ENCODE data around the gene TRMO.

Gene TRMO

DNA sequence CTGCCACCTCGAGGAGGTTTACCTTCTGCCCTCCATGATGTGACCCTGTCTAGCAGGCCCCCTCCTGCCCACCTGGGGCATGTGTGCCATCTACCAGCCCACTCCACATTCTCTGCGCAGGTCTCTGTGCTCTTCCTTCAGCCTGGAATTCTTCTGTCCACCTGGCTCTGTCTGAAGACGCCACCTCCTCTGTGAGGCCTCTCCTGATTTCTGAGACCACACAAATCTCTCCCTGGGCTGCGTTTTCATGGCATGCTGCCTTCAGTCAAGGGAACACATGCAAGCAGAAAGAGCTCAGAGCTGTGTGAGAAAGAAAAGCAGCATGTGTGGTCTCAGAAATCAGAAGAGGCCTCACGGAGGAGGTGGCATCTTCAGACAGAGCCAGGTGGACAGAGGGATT is 47.2 kb downstream of the TRMO start:
- Histone ChIP-seq H3K27me3 (no peaks in the 10 kb centered on the region), H3K27ac (0 out of 22 replicates have a peak overlapping the region, but pooled peaks of 1 of the 11 experiments have one; percentile 18), H3K4me1 (peaks cover 0 to 48% (median 16%) of the 10 kb centered on the region in 10 experiments; a peak in 11 of 20 replicates), H3K9me3 (replicated peaks in 1 of 11) (peaks cover 0 to 10% (median 0%) of the 10 kb centered on the region in 11 experiments; a peak in 1 of 22 replicates), H3K36me3 (no peaks in the 10 kb centered on the region), H3K4me2 (0 out of 22 replicates have a peak overlapping the region, but pooled peaks of 2 of the 11 experiments have one; percentile 9 to 59), H3K4me3 (no peak overlapping the region), H3K9ac (no peak overlapping the region), H4K20me1 (no peaks in the 10 kb centered on the region)
- no peak for TF ChIP-seq Cebpa-rat (IDR thresholded peaks at IDR 0.05)

DNA sequence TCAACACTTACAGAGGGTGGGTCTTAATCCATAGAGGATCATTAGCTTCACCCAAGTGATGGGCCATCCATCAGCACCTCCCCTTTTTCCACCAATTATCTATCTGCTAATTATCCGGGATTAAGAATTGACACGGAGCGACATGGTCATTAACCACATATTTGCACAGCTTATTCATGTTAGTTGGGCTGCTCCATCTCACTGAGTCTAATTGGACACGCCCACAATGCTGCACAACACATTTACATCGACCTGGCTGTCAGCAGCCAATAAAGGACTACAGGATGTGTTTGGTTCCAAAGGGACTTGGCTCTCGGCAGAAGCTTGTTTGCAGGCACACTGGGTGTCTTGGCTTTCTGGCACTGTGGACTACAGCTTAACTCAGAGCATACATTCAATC is 47.7 kb downstream of the TRMO start:
- H3K9ac ChIP-seq, result no peak overlapping the region
- H3K4me2 ChIP-seq, result peak overlapping the region in 2 of 11 experiments; percentile 20 to 59; a peak in 1 of 22 replicates
- H3K4me3 ChIP-seq, result no peak overlapping the region
- peaks cover 0 to 48% (median 16%) of the 10 kb centered on the region in 10 experiments; a peak in 11 of 20 replicates for H3K4me1 ChIP-seq
- no peak for TF ChIP-seq Cebpa-rat (IDR thresholded peaks at IDR 0.05)
- no peaks in the 10 kb centered on the region for H4K20me1 ChIP-seq
- no peak overlapping the region for H3K27ac ChIP-seq
- peaks cover 0 to 10% (median 0%) of the 10 kb centered on the region in 11 experiments; a peak in 1 of 22 replicates for H3K9me3 ChIP-seq (replicated peaks in 1 of 11)
- no peaks in the 10 kb centered on the region for H3K36me3 ChIP-seq
- H3K27me3 ChIP-seq, result no peaks in the 10 kb centered on the region

DNA sequence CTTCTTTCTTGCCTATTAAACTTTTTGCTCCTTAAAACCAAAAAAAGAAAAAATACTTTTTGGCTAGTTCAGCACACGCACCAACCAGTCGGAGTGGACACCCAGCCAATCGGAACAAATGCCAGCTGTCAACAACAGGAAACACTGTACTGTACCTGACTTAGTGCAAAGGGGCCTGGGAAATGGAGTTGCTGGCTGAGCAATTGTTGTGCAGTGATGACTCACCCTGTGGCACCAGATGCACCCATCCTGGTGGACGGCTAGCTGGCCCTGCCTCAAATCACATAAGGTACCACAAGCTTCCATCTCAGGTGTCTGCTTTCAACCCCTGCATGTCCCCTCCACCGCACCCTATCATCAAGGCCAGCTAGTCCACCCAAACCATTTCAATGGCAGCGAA is 48.4 kb downstream of the TRMO start:
- no peaks in the 10 kb centered on the region for H3K27me3 ChIP-seq
- TF ChIP-seq Cebpa-rat (IDR thresholded peaks at IDR 0.05), result no peak
- peaks cover 0 to 10% (median 0%) of the 10 kb centered on the region in 11 experiments; a peak in 1 of 22 replicates for H3K9me3 ChIP-seq (replicated peaks in 1 of 11)
- peaks cover 0 to 48% (median 16%) of the 10 kb centered on the region in 10 experiments; a peak in 11 of 20 replicates for H3K4me1 ChIP-seq
- no peak overlapping the region for H3K9ac ChIP-seq
- no peaks in the 10 kb centered on the region for H3K36me3 ChIP-seq
- peak overlapping the region in 4 of 11 experiments; percentile 8 to 20 (median 10); a peak in 3 of 22 replicates for H3K4me2 ChIP-seq
- H3K27ac ChIP-seq, result no peak overlapping the region
- H4K20me1 ChIP-seq, result no peaks in the 10 kb centered on the region
- no peak overlapping the region for H3K4me3 ChIP-seq

DNA sequence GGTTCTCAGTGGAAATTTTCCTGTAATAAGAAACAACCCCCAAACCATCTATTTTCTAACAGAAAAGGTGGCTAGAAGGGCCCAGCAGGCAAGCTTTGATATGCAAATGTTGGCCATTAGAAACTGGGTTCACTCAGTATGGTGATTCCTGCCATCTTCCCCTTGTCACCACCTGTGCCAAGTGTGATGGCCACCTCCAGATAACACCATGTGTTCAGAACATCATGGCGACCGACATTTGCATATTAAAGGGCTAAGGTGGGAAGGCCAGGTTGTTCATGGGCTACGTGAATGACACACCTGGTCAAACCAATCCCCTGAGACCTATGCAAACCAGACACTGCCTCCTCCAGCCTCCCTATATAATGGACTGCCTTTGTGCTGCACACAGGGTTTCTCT is 48.9 kb downstream of the TRMO start:
- peaks cover 0 to 10% (median 0%) of the 10 kb centered on the region in 11 experiments; a peak in 1 of 22 replicates for H3K9me3 ChIP-seq (replicated peaks in 1 of 11)
- no peaks in the 10 kb centered on the region for H3K36me3 ChIP-seq
- no peaks in the 10 kb centered on the region for H4K20me1 ChIP-seq
- no peak for TF ChIP-seq Cebpa-rat (IDR thresholded peaks at IDR 0.05)
- peaks cover 0 to 48% (median 16%) of the 10 kb centered on the region in 10 experiments; a peak in 11 of 20 replicates for H3K4me1 ChIP-seq
- H3K27ac ChIP-seq, result no peak overlapping the region
- H3K27me3 ChIP-seq, result no peaks in the 10 kb centered on the region
- H3K9ac ChIP-seq, result no peak overlapping the region
- H3K4me3 ChIP-seq, result no peak overlapping the region
- 0 out of 22 replicates have a peak overlapping the region, but pooled peaks of 1 of the 11 experiments have one; percentile 10 for H3K4me2 ChIP-seq

DNA sequence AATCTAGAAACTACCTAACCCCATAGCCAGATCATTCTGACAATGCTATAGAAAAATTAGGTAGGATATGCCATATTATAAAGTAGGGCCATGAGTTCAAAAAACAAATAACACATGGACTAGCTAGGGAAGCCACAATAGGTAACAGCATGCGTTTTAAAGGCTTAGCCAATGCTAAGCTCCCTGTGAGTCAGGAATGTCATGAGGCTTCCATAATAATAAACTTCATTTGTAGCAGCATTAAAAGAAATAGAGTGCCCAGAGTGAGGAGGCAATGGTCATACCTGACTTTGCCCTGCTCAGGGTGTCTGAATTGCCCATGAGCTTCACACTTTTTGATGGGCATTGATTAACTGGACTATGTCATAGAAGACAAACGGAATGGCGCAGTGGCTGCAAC is 53.4 kb downstream of the TRMO start:
- Histone ChIP-seq H3K27ac (no peak overlapping the region), H3K4me1 (peaks cover 0 to 20% (median 6%) of the 10 kb centered on the region in 10 experiments; a peak in 11 of 20 replicates), H3K9ac (no peak overlapping the region), H3K9me3 (replicated peaks in 1 of 11) (peaks cover 9 to 35% (median 19%) of the 10 kb centered on the region in 11 experiments), H3K4me2 (no peak overlapping the region), H3K36me3 (no peaks in the 10 kb centered on the region), H4K20me1 (no peaks in the 10 kb centered on the region), H3K4me3 (no peak overlapping the region), H3K27me3 (no peaks in the 10 kb centered on the region)
- TF ChIP-seq Cebpa-rat (IDR thresholded peaks at IDR 0.05), result no peak

DNA sequence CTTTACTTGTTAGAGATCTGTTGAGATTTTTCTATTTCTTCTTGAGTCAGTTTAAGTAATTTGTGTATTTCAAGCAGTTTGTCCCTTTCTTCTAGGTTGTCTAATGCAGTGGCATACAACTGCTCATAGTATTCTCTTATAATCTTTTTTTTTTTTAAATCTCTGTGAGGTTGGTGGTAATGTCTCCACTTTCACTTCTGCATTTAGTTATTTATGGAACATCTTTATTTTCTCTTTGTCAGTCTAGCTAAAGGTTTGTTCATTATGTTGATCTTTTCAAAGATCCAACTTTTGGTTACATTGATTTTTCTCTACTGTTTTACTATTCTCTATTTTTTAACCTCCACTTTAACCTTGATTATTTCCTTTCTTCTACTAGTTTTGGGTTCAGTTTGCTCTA is 55.5 kb downstream of the TRMO start:
- Histone ChIP-seq H3K27ac (peak overlapping the region in 3 of 11 experiments; percentile 7 to 51 (median 39); a peak in 3 of 22 replicates), H4K20me1 (no peaks in the 10 kb centered on the region), H3K27me3 (no peaks in the 10 kb centered on the region), H3K4me3 (no peak overlapping the region), H3K36me3 (no peaks in the 10 kb centered on the region), H3K4me1 (peaks cover 0 to 15% (median 5%) of the 10 kb centered on the region in 10 experiments; a peak in 10 of 20 replicates), H3K4me2 (peak overlapping the region in 5 of 11 experiments; percentile 19 to 50 (median 28); a peak in 4 of 22 replicates), H3K9me3 (replicated peaks in 1 of 11) (peaks cover 9 to 25% (median 19%) of the 10 kb centered on the region in 11 experiments), H3K9ac (no peak overlapping the region)
- no peak for TF ChIP-seq Cebpa-rat (IDR thresholded peaks at IDR 0.05)

DNA sequence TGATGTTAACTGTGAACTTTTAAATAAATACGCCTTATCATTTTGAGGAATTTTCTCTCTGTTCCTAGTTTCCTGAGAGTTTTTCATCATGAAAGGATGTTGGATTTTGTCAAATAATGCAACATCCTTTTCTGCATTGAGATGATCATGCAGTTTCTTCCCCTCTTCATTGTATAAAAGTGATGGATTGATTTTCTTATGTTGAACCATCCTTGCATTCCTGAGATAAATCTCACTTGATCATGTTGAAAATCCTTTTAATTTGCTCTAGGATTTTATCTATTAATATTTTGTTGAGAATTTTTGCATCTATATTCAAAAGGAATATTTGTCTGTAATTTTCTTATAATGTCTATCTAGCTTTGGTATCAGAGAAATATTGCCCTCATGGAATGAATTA is 56.0 kb downstream of the TRMO start:
- H3K4me3 ChIP-seq, result no peak overlapping the region
- H3K27me3 ChIP-seq, result no peaks in the 10 kb centered on the region
- H3K4me1 ChIP-seq, result peaks cover 0 to 15% (median 5%) of the 10 kb centered on the region in 10 experiments; a peak in 10 of 20 replicates
- H3K9me3 ChIP-seq (replicated peaks in 1 of 11), result peaks cover 9 to 25% (median 19%) of the 10 kb centered on the region in 11 experiments
- TF ChIP-seq Cebpa-rat (IDR thresholded peaks at IDR 0.05), result no peak
- no peaks in the 10 kb centered on the region for H3K36me3 ChIP-seq
- H3K4me2 ChIP-seq, result no peak overlapping the region; a peak in 1 of 22 replicates
- H4K20me1 ChIP-seq, result no peaks in the 10 kb centered on the region
- H3K27ac ChIP-seq, result no peak overlapping the region
- H3K9ac ChIP-seq, result no peak overlapping the region

DNA sequence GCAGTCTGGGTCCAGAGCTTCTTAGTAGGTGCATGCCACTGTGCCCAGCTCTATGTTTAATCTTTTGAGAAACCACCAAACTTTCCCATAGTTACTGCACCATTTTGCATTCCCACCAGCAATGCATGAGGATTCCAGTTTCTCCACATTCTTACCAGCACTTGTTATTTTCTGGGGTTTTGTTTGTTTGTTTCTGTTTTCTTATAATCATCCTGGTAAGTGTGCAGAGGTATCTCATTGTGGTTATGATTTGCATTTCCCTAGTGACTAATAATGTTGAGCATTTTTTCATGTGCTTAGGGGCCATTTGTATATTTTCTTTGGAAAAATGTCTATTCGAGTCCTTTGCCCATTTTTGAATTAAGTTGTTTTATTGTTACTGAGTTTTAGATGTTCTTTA is 57.9 kb downstream of the TRMO start:
- no peaks in the 10 kb centered on the region for H4K20me1 ChIP-seq
- no peak overlapping the region for H3K4me2 ChIP-seq
- no peak overlapping the region for H3K27ac ChIP-seq
- no peak overlapping the region for H3K4me3 ChIP-seq
- TF ChIP-seq Cebpa-rat (IDR thresholded peaks at IDR 0.05), result no peak
- H3K36me3 ChIP-seq, result no peaks in the 10 kb centered on the region
- no peak overlapping the region for H3K9ac ChIP-seq
- peaks cover 5 to 15% (median 12%) of the 10 kb centered on the region in 11 experiments for H3K27me3 ChIP-seq
- H3K9me3 ChIP-seq (replicated peaks in 1 of 11), result peaks cover 9 to 25% (median 19%) of the 10 kb centered on the region in 11 experiments
- H3K4me1 ChIP-seq, result peaks cover 0 to 15% (median 5%) of the 10 kb centered on the region in 10 experiments; a peak in 10 of 20 replicates

DNA sequence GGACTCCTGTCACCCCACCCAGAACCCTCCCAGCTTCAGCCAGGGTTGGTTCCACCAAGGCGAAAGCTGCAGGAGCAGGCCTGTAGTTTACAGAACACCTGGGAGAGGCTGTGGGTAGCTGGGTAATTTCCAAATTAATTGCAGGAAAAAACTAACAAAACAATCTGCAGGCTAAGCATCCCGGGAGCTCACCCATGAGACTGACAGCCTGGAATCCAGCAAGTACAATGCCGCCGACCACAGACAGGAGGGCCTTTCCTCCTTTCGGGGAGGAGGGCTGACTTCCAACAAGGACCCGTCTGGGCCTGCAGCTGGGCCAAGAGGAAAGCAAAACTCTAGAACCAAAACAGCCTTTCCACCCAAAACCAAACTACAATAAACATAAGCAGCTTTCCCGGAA is 59.0 kb downstream of the TRMO start:
- Histone ChIP-seq H3K9ac (no peak overlapping the region), H3K36me3 (no peaks in the 10 kb centered on the region), H3K4me2 (no peak overlapping the region), H3K4me1 (peaks cover 0 to 15% (median 5%) of the 10 kb centered on the region in 10 experiments; a peak in 10 of 20 replicates), H4K20me1 (no peaks in the 10 kb centered on the region), H3K4me3 (no peak overlapping the region), H3K9me3 (replicated peaks in 1 of 11) (peaks cover 9 to 25% (median 19%) of the 10 kb centered on the region in 11 experiments), H3K27me3 (peaks cover 15 to 26% (median 23%) of the 10 kb centered on the region in 11 experiments), H3K27ac (no peak overlapping the region)
- no peak for TF ChIP-seq Cebpa-rat (IDR thresholded peaks at IDR 0.05)

DNA sequence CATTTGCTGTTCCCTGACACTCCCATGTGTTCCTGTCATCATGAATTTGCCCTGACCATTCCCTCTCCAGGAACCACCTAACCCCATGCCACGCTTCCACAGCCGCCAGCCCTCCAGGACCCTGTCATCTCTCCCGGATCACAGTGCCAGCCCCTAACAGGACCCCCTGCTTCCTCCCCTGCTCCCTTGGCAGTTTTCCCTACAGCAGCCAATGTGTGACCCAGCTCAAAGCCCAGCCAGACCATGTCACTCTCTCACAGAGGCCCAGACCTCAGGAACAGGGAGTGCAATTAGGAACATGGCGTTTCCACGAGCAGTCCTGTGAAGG is 61.2 kb downstream of the TRMO start:
- Histone ChIP-seq H3K27ac (no peak overlapping the region), H3K36me3 (no peaks in the 10 kb centered on the region), H3K9ac (no peak overlapping the region), H4K20me1 (no peaks in the 10 kb centered on the region), H3K4me3 (no peak overlapping the region), H3K4me2 (no peak overlapping the region), H3K9me3 (replicated peaks in 1 of 11) (peaks cover 10 to 22% (median 15%) of the 10 kb centered on the region in 11 experiments), H3K27me3 (peaks cover 36 to 48% (median 44%) of the 10 kb centered on the region in 11 experiments), H3K4me1 (no peaks in the 10 kb centered on the region)
- no peak for TF ChIP-seq Cebpa-rat (IDR thresholded peaks at IDR 0.05)

Data from BLaER1 treated with 17β-estradiol and CSF1 and Interleukin-3, amounts not matched to agents 10 nM and 100 nM (cell line).